HG02981 (cell line): ENCODE results near the gene ACSL4.
A peak's percentile ranks its signal among the peaks of the same experiment; 100 is the strongest.
"Not testable (repeated sequence)": the region's sequence is repeated elsewhere in the genome, so short reads cannot be mapped to it uniquely, and the experiment has no call there.

Experiments
- ATAC-seq: cut with Tn5 transposase; IDR thresholded peaks from one replicate; pipeline ENCODE4 v1.9.1; 2021; ENCODE audit warnings: mild to moderate bottlenecking, moderate library complexity; ENCODE audit not compliant: unreplicated experiment

Gene ACSL4

GRCh38 chrX:109732017-109732801, 848 bp downstream of the ACSL4 start:
- peak; percentile 35 for ATAC-seq

DNA sequence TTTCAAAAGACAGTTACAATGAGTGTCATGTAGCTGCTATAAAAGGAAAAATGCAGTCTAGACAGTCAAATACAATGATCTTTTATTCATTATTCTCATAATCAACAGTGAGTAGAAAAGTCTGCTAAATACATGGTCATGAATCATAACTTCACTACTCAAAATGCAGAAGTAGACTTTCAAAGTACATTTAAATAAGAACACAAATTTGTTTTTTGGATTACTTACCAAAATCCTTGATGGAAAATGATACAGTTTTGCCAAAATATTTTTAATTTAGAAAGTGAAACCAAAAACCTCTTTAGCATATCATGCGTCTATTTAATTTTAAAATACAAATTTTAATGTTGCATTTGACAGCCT, 4.9 kb downstream of the ACSL4 start:
- no peak for ATAC-seq

DNA sequence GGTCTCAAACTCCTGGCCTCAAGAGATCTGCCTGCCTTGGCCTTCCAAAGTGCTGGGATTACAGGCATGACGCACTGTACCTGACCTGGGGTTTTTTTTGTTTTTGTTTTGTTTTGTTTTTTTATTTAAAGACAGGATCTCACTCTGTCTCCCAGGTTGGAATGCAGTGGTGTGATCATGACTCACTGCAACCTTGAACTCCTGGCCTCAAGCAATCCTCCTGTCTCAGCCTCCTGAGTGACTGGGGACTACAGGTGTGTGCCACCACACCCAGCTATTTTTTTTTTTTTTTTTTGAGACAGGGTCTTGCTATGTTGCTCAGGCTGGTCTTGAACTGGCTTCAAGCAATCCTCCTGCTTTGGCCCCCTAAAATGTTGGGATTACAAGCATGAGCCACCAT, 8.1 kb downstream of the ACSL4 start:
- ATAC-seq: not testable (repeated sequence)

DNA sequence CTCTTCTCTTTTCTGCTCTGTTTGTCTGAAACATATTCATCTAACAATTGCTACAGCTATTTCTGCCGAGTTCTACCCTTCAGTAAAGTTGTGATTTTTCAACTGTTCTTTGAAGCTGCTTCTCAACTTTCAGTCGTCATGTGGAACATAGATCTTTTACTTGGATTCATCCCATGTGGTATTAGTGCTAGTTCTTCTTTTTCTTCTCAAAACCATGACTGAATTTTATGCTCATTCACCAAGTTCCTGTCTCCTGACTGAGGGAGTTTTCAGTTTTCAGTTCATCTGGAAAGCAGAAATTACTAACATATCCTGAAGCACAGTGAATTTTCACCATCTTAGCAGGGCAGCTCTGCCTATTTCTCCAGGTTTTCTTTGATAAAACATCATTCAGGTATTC, 12.1 kb downstream of the ACSL4 start:
- ATAC-seq: no peak

GRCh38 chrX:109719264-109719663, 13.8 kb downstream of the ACSL4 start:
- no peak for ATAC-seq

DNA sequence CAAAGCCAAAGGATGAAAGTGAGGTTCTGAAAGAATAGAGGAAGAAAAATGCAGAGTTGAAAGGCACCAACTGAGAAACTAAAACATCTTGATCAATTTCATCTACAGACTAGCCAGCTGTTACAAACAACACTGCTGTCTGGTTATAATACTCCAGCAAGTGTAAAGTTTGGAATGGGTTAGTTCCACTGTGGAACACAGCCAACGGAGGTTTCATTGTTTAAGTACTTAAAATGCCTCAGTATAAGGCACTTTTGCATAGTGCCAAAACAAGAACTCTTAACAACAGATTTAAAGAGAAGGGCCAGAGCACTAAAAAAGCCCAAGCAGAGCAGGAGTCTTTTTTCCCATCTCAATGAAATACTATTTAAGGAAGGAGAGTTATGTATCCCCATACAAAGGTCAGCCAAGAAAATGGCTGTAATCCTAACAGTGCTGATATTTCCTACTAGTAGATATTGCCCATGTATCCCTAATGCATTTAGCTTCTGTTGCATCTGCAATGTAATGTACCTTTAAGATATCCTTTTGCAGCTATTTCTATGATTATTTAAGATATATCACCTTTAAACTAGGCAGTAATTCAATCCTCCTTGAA, 16.5 kb downstream of the ACSL4 start:
- ATAC-seq: no peak

- ATAC-seq: no peak
Observed at GRCh38 chrX:109714340-109714958, 18.6 kb downstream of the ACSL4 start.

- ATAC-seq: no peak
Observed at GRCh38 chrX:109710181-109710580, 22.9 kb downstream of the ACSL4 start.

- peak; percentile 66 for ATAC-seq
Observed at GRCh38 chrX:109709129-109709631, 23.9 kb downstream of the ACSL4 start.

- no peak for ATAC-seq
Observed at GRCh38 chrX:109707720-109708119, 25.3 kb downstream of the ACSL4 start.

- no peak for ATAC-seq
Observed at GRCh38 chrX:109707319-109707718, 25.7 kb downstream of the ACSL4 start.

- ATAC-seq: peak; percentile 75
Observed at GRCh38 chrX:109704563-109704962, 28.5 kb downstream of the ACSL4 start.

GRCh38 chrX:109697855-109698254, 35.2 kb downstream of the ACSL4 start:
- no peak for ATAC-seq

- no peak for ATAC-seq
Observed at GRCh38 chrX:109696146-109696740, 36.8 kb downstream of the ACSL4 start.

DNA sequence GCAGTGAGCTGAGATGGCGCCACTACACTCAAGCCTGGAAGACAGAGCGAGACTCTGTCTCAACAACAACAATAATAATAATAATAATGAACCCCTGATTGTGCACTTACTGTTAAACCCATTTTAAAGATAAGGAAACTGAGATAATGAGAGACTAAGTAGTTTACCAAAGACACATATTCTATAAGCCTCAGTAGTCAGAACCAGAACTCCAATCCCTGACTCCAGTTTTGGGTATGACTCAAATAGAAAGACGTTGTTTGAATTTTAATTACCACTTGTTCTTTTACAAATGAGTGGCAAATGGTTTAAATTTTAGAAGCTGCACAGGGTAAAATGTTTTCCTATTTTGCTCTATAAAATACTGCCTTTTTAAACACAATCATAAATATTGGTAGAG, 37.4 kb downstream of the ACSL4 start:
- ATAC-seq: no peak

DNA sequence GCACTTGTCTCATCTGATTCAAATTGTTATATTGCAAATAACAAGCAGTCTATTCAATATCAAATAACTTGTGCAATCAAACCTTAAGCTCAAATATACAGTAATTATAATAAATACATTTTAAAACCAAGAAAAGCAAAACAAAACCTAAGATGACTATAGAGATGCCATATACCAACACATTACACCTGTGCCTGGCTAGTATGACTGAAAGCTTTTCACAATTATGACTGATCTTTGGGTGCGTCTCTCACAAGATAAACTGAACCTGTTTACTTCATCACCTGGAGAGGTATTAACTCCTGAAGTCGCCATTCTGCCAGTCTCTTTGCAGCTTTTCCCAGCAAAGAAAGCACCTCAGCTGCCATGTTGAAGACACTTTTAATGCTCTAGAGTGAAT, 41.3 kb downstream of the ACSL4 start:
- no peak for ATAC-seq

- no peak for ATAC-seq
Observed at GRCh38 chrX:109691277-109691676, 41.8 kb downstream of the ACSL4 start.

- ATAC-seq: no peak
Observed at GRCh38 chrX:109687903-109688302, 45.2 kb downstream of the ACSL4 start.

- ATAC-seq: no peak
Observed at GRCh38 chrX:109685656-109686078, 47.4 kb downstream of the ACSL4 start.

- ATAC-seq: no peak
Observed at GRCh38 chrX:109684136-109684535, 48.9 kb downstream of the ACSL4 start.

DNA sequence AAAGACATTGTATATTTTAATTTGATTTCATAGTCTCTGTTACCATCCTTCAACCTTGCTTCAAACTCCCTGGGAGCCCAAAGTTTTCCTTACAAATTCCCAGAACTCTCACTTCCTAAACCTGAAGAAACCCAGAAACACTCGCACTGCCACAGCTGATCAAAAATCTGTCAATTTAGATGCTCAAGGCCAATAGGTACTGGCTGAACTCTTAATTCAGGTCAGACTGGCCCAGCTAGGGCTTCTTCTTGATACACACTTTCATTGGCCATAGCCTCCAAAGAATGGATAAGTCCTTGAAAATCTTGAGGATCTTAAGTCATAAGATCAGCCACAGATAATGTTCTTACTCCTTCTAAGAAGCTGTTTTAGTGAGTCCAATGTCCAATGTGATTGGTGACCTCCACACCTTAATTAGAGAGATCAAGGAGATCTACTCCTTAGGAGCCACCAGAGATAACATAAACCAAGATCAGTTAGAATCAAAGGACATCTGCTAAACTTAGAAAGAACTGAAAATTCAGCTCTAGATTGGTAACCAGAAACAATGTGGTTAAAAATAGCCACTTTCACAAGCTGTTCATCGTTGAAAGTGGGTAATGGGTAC, 51.5 kb downstream of the ACSL4 start:
- ATAC-seq: no peak
